Measurements from ENCODE around the gene RGS6.

DNA sequence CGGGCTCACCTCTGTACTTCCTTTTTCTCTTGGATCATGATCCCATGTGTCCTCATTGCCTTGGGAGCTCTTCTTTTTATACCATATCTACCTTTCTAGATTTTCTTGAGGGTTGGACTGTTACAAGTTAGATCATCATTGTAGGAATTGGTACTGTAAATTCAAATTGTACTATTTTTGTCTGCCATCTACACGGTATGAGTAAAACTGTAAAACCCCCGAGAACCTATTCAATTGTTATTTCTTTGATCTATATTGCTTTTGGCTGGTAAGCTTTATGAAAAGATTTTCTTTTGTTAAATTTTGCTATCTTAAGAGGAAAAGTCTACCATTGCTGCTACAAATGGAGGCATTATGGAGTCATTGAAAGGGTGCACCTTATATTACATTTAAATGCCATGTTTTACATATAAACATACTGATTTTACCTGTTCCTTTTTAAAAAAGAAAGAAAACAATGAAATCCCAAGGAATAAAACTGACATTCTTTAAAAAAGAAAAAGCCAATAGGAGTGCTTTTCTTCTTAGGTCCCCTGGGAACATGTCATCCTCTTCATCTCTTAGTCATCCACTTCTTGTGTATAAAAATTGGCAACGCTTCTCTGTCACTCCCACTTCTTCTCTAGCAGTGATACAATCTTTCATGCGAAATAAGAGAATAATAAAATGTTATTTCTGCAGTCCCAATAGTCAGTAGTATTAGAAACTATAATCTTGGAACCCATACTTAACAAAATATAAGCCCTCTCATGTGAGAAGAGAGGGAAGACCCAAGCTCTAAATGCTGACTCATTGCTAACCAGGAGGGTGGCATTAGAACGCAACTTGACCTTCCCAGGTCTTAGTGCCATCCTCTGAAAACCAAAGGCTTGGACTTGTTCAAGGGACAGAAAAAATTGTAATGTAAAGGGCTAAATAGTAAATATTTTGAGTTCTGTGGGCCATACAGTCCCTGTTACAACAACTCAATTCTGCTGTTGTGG, 20.4 kb downstream of the RGS6 start:
- TF ChIP-seq EZH2 (IDR thresholded peaks at IDR 0.05; ENCODE audit: insufficient read depth, low read length) (no peak), CTCF (IDR thresholded peaks at IDR 0.05; ENCODE audit: insufficient read depth, low read depth, low read length) (no peak)

All from astrocyte (in vitro differentiated cells and primary cell).